Measurements from ENCODE around the gene NTPCR.

The NTPCR gene, protein sequence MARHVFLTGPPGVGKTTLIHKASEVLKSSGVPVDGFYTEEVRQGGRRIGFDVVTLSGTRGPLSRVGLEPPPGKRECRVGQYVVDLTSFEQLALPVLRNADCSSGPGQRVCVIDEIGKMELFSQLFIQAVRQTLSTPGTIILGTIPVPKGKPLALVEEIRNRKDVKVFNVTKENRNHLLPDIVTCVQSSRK

DNA sequence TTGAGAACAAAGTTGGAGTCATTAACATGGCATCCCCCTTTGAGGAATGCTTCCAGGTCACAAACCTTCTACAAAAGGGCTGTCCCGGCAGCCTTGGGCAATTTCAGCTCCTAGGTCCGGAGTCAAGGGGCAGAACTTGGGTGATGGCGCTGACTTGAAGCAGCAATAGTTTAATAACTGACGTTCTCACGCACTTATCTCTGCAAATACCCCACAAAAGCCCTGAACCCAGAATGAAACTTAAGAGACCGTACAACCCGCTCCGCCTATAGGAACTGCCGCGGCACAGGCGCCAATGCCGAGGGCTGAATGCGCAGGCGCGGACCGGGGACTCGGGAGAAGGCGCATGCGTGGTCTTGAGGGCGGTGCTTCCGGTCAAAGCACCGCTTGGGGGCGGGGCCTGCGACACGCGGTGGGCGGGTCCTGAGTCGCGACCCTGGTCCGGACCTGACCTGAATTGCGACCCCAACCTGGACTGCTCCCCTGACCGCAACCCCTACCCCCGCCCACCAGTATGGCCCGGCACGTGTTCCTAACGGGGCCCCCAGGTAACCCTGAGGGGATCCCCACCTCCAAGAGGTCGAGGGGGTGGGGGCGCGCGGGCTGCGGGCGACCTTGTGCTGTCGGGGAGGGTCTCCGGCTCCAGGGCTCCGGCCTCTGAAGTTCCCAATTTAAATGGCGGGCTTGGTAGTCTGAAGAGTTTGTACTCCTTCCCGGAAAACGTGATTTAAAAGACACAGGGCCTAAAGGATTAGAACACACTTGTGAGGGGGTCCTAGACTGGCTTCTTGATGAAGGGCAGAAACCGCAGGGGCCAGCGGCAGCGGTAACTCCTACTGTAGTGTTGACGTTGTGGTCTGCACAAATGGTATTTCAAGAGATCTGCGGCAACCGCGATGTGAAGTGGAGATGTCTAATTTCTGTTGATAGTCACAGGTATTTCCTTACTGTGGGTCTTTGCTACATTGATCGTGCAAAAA, at the start of gene NTPCR:
TSS of gene NTPCR (plus strand) at position 415 of the 980 bp plus-strand sequence. CDS start at position 515, 100 bp downstream.
- ATAC-seq (replicated peaks; ENCODE audit: extremely low read depth, poor library complexity, severe bottlenecking) (peak; percentile 73), DNase-seq (ENCODE audit: low spot score in 2 of 2) (peak; percentile 86 to 96)
- H3K9me3 Mint-ChIP-seq = no peaks in the 10 kb centered on the region
- H3K36me3 Mint-ChIP-seq (ENCODE audit: insufficient read depth) = peaks cover 16% of the 10 kb centered on the region
- peaks cover 33% of the 10 kb centered on the region for H3K4me1 Mint-ChIP-seq
- peak within 1 kb of the TSS; percentile 88 for H3K27ac Mint-ChIP-seq (ENCODE audit: low read depth)
- peak within 1 kb of the TSS; percentile 88 for H3K4me3 Mint-ChIP-seq
- H3K27me3 Mint-ChIP-seq = no peaks in the 10 kb centered on the region

DNA sequence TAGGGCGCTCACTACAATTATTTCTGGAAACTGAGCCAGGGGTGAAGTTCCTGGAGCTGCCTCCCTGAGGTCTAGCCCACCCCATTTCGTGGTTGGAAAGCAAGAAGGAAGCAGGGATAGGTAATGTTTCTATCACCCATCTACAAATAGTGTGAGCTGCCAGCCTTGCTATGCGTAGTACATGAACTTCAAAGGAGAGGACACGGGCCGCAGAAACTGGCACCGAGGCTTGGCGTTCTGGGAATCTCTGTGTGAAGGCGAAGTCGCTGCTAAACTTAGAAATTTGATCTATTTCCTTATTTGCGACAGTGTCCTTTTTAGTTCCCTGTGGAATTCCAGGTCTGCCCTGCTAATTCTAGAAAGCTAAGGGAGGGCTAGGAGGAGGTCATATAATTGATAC, 49.6 kb upstream of the NTPCR start:
- no peak overlapping the region for H3K4me3 Mint-ChIP-seq
- ATAC-seq (replicated peaks; ENCODE audit: extremely low read depth, poor library complexity, severe bottlenecking) (no peak), DNase-seq (ENCODE audit: low spot score in 2 of 2) (no peak)
- H3K27me3 Mint-ChIP-seq = no peaks in the 10 kb centered on the region
- peaks cover 5% of the 10 kb centered on the region for H3K4me1 Mint-ChIP-seq
- no peaks in the 10 kb centered on the region for H3K9me3 Mint-ChIP-seq
- H3K27ac Mint-ChIP-seq (ENCODE audit: low read depth) = no peak overlapping the region
- peaks cover 2% of the 10 kb centered on the region for H3K36me3 Mint-ChIP-seq (ENCODE audit: insufficient read depth)

DNA sequence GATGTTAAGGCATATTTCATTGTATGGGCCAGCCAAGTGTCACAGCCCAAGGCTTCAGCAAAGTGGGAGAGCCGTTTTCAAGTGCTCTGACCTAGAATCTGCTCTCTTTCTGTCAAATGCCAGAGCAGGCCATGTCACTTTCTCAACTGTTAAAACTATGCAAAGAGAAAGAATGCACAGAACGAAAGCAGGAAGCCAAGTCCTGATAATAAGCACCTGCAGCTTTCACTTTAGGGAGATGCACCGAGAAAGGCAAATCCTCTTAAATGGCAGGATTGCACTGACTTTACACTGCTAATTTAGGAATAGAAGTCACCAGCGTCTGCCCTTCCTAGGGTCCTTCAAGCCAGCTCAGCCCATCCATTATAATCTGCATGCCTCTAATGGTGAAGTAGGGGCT, 49.2 kb upstream of the NTPCR start:
- no peak for ATAC-seq (replicated peaks; ENCODE audit: extremely low read depth, poor library complexity, severe bottlenecking)
- no peaks in the 10 kb centered on the region for H3K27me3 Mint-ChIP-seq
- no peaks in the 10 kb centered on the region for H3K9me3 Mint-ChIP-seq
- no peak overlapping the region for H3K4me3 Mint-ChIP-seq
- DNase-seq (ENCODE audit: low spot score in 2 of 2) = no peak
- H3K27ac Mint-ChIP-seq (ENCODE audit: low read depth) = no peak overlapping the region
- H3K4me1 Mint-ChIP-seq = peaks cover 5% of the 10 kb centered on the region
- peaks cover 2% of the 10 kb centered on the region for H3K36me3 Mint-ChIP-seq (ENCODE audit: insufficient read depth)

DNA sequence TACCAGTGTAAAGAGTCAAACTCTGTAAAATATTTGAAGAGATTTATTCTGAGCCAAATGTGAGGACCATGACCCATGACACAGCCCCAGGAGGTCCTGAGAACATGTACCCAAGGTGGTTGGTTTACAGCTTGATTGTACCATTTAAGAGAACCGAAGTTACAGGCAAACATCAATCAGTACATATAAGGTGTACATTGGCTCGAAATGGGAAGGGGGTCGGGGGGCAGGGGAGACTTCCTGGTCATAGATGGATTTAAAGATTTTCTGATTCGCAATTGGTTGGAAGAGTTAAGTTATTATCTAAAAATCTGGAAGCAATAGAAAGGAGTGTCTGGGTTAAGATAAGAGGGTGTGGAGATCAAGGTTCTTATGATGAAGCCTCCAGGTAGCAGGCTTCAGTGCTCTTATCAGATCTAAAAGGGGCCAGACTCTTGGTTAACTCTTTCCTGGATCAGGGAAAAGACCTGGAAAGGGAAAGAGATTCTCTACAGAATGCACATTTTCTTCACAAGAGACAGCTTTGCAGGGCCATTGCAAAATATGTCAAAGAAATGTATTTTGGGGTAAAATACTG, 47.5 kb upstream of the NTPCR start:
- H3K4me3 Mint-ChIP-seq = no peak overlapping the region

DNA sequence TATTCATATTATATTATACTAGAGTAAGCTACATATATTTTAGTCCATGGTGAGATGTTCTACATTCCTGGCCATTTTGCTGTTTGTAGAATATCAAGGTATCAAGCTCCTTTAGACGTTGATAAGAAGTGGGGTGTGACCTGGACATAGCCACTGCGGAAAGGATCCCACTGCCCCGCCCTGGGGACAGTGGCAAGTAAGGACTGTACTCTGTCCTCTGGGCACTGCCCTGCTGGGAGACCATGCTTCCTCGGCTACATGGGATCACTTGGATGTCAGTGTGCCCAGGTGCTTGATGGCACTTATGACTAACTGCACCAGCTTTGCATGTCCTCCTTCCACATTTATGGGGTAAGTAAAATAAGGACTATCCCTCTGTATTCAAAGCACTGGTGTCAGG, 46.3 kb upstream of the NTPCR start:
- peaks cover 5% of the 10 kb centered on the region for H3K4me1 Mint-ChIP-seq
- DNase-seq (ENCODE audit: low spot score in 2 of 2) = no peak
- no peak overlapping the region for H3K4me3 Mint-ChIP-seq
- ATAC-seq (replicated peaks; ENCODE audit: extremely low read depth, poor library complexity, severe bottlenecking) = no peak
- H3K36me3 Mint-ChIP-seq (ENCODE audit: insufficient read depth) = peaks cover 2% of the 10 kb centered on the region
- H3K27me3 Mint-ChIP-seq = peaks cover 10% of the 10 kb centered on the region
- H3K9me3 Mint-ChIP-seq = no peaks in the 10 kb centered on the region
- no peak overlapping the region for H3K27ac Mint-ChIP-seq (ENCODE audit: low read depth)

More for the DNA sequence above, 47.5 kb upstream of the NTPCR start:
- Mint-ChIP-seq H3K9me3 (no peaks in the 10 kb centered on the region), H3K27ac (ENCODE audit: low read depth) (no peak overlapping the region), H3K36me3 (ENCODE audit: insufficient read depth) (peaks cover 2% of the 10 kb centered on the region), H3K4me1 (peaks cover 5% of the 10 kb centered on the region), H3K27me3 (peaks cover 10% of the 10 kb centered on the region)
- no peak for DNase-seq (ENCODE audit: low spot score in 2 of 2)
- ATAC-seq (replicated peaks; ENCODE audit: extremely low read depth, poor library complexity, severe bottlenecking) = no peak

DNA sequence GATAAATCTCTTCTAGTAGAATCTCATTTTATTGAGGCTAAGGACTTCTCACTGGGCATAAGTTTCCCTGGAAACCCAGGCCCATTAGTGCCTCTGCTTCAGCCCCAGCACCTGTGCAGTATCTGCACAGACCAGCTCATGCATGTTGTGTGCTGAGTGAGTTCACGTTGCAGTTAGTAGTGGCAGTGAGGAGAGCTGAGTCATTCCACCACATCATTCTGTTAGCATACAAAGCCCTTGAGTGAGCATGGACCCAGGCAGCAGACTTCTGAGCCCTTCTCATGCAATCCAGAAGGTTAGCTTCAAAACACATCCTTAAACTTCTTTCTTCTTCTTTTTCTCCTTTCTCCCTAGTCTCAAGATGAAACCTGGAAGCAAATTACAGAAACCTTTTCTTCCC, 45.8 kb upstream of the NTPCR start:
- H3K9me3 Mint-ChIP-seq = no peaks in the 10 kb centered on the region
- peaks cover 10% of the 10 kb centered on the region for H3K27me3 Mint-ChIP-seq
- DNase-seq (ENCODE audit: low spot score in 2 of 2) (no peak), ATAC-seq (replicated peaks; ENCODE audit: extremely low read depth, poor library complexity, severe bottlenecking) (no peak)
- H3K36me3 Mint-ChIP-seq (ENCODE audit: insufficient read depth) = peaks cover 2% of the 10 kb centered on the region
- no peak overlapping the region for H3K27ac Mint-ChIP-seq (ENCODE audit: low read depth)
- peaks cover 5% of the 10 kb centered on the region for H3K4me1 Mint-ChIP-seq
- H3K4me3 Mint-ChIP-seq = no peak overlapping the region

DNA sequence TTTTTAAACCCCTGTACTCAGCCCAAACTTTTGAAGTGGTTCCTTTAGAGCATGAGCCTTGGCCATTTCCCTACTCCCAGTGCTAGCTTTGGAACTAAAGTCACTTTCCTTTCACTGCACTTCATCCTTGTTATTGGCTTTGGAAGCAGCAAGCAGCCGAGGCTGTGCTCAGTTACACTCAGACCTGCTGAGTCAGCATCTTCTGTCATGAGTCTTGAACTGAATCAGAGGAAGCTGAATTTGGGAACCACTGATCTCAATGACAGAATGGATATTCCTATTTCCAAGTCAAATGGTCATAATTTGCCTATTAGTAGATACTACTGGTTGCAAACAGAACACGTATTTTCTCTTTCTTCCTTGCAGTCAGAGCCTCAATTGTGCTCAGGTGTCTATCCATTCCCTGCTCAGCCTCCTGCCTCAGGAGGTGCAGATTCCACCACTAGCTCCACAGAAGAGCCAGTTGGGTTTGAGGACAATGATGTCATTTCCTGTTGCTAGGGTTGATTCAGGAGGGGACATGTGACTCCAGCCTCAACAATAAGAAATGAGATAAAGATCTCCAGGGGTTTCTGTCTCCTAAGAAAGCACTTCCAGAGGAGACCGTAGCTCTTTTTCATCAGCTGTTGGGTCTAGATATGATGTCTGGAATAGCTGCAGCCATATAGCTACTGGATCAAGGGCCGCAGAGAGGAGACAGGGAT, 44.9 kb upstream of the NTPCR start:
- no peak overlapping the region for H3K27ac Mint-ChIP-seq (ENCODE audit: low read depth)
- H3K4me1 Mint-ChIP-seq = peaks cover 5% of the 10 kb centered on the region
- peaks cover 2% of the 10 kb centered on the region for H3K36me3 Mint-ChIP-seq (ENCODE audit: insufficient read depth)
- no peak overlapping the region for H3K4me3 Mint-ChIP-seq
- H3K27me3 Mint-ChIP-seq = peaks cover 10% of the 10 kb centered on the region
- DNase-seq (ENCODE audit: low spot score in 2 of 2) = no peak
- ATAC-seq (replicated peaks; ENCODE audit: extremely low read depth, poor library complexity, severe bottlenecking) = no peak
- no peaks in the 10 kb centered on the region for H3K9me3 Mint-ChIP-seq

DNA sequence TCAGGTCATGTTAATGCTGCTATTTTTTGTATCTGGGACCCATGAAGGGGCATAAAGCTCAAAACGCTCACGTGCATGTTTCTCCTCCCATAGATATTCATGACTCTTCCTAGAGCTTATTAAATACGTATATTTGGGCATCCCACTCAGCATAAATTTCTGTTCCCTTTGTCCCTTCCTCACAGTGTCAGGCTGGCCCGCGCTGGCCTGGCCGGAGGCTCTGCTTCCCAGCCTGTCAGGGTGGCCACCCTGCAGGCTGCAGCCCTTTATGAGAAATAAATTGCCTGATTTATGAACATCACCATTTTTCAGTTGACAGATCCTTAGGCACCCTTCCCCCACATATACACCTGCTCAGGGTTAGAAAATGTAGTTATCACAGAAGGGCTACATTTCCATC, 44.0 kb upstream of the NTPCR start:
- ATAC-seq (replicated peaks; ENCODE audit: extremely low read depth, poor library complexity, severe bottlenecking) (no peak), DNase-seq (ENCODE audit: low spot score in 2 of 2) (no peak)
- Mint-ChIP-seq H3K4me1 (peaks cover 5% of the 10 kb centered on the region), H3K36me3 (ENCODE audit: insufficient read depth) (peaks cover 2% of the 10 kb centered on the region), H3K27me3 (peaks cover 10% of the 10 kb centered on the region), H3K27ac (ENCODE audit: low read depth) (no peak overlapping the region), H3K4me3 (no peak overlapping the region), H3K9me3 (no peaks in the 10 kb centered on the region)

DNA sequence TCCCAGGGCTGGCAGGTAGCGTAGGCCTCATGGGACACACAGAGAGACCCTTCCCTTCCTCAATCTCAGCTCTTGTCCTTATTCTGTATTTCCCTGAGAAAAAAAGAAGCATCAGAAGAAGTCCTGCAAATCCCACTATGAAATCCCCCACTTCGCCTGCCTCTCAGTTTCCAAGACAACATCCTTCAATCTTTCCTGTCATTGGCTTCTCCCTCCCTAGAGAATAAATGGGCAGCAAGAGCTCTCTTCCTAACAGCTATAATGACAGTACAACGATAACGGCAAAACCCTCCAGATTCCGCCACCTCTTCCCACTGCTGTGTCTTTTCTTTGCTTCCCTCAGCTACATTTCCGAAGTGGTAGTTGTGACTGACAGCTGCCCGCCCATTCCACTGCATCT, 41.6 kb upstream of the NTPCR start:
- H3K27me3 Mint-ChIP-seq = peaks cover 10% of the 10 kb centered on the region
- no peak for DNase-seq (ENCODE audit: low spot score in 2 of 2)
- no peak for ATAC-seq (replicated peaks; ENCODE audit: extremely low read depth, poor library complexity, severe bottlenecking)

DNA sequence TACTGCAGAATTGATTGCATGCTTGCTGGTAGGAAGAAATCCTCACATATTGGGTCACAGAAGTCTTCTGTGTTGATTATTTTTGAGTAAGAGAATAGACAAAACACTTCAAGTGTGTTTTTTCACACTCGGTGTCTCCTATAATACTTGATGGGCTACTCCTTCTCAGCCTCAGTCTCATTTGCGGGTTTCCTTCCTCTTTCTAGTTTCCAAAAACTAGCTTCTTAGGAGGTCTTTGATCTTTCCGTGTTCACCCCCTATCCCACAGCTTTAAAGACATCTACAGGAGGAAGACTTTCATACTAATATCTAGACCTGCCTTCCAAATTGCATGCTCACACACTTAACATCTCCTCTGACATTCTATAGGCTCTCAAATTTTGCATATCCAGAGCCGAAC, 40.7 kb upstream of the NTPCR start:
- H3K27ac Mint-ChIP-seq (ENCODE audit: low read depth) = no peak overlapping the region
- H3K9me3 Mint-ChIP-seq = no peaks in the 10 kb centered on the region
- ATAC-seq (replicated peaks; ENCODE audit: extremely low read depth, poor library complexity, severe bottlenecking) = no peak
- peaks cover 5% of the 10 kb centered on the region for H3K4me1 Mint-ChIP-seq
- H3K4me3 Mint-ChIP-seq = no peak overlapping the region
- DNase-seq (ENCODE audit: low spot score in 2 of 2) = no peak
- H3K27me3 Mint-ChIP-seq = peaks cover 10% of the 10 kb centered on the region
- peaks cover 2% of the 10 kb centered on the region for H3K36me3 Mint-ChIP-seq (ENCODE audit: insufficient read depth)

More for the DNA sequence above, 41.6 kb upstream of the NTPCR start:
- Mint-ChIP-seq H3K4me3 (no peak overlapping the region), H3K27ac (ENCODE audit: low read depth) (no peak overlapping the region), H3K4me1 (peaks cover 5% of the 10 kb centered on the region), H3K36me3 (ENCODE audit: insufficient read depth) (peaks cover 2% of the 10 kb centered on the region), H3K9me3 (no peaks in the 10 kb centered on the region)

DNA sequence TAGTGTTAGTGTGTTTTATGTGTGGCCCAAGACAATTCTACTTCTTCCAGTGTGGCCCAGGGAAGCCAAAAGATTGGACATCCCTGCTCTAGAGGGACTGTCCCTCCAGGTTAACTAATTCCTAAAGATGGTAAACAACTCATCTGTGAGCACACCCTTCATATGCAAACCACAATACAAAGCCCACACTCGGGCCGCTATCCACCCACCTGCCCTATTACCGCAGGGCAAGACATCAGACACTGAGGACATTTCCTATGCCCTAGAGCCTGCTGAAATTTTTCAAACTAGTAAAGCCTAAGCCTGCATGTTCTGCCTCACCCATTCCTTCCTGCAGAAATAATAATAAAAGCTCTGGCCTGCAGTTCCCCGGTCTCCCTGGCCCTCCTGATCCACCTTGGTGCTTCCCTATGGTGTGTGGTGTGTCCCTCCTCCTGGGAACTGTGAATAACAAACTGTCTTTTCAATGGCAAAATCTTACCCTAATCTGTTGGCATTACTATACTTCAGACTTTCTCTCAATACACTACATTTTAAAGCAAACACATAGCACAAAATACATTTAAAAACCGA, 39.3 kb upstream of the NTPCR start:
- ATAC-seq (replicated peaks; ENCODE audit: extremely low read depth, poor library complexity, severe bottlenecking) (no peak), DNase-seq (ENCODE audit: low spot score in 2 of 2) (no peak)
- H3K4me3 Mint-ChIP-seq = no peak overlapping the region
- no peaks in the 10 kb centered on the region for H3K4me1 Mint-ChIP-seq
- no peak overlapping the region for H3K27ac Mint-ChIP-seq (ENCODE audit: low read depth)
- H3K9me3 Mint-ChIP-seq = no peaks in the 10 kb centered on the region
- H3K36me3 Mint-ChIP-seq (ENCODE audit: insufficient read depth) = no peaks in the 10 kb centered on the region
- H3K27me3 Mint-ChIP-seq = peaks cover 10% of the 10 kb centered on the region
